HK-2 (cell line): ENCODE measurements around the gene SULT1A3.
"Not testable (repeated sequence)": the region's sequence is repeated elsewhere in the genome, so short reads cannot be mapped to it uniquely, and the experiment has no call there.

ENCODE experiments used
- DNase-seq: peaks from one replicate; pipeline ENCODE4 v3.0.0-alpha.2; 2018; ENCODE audit not compliant: unreplicated experiment

SULT1A3 gene

DNA sequence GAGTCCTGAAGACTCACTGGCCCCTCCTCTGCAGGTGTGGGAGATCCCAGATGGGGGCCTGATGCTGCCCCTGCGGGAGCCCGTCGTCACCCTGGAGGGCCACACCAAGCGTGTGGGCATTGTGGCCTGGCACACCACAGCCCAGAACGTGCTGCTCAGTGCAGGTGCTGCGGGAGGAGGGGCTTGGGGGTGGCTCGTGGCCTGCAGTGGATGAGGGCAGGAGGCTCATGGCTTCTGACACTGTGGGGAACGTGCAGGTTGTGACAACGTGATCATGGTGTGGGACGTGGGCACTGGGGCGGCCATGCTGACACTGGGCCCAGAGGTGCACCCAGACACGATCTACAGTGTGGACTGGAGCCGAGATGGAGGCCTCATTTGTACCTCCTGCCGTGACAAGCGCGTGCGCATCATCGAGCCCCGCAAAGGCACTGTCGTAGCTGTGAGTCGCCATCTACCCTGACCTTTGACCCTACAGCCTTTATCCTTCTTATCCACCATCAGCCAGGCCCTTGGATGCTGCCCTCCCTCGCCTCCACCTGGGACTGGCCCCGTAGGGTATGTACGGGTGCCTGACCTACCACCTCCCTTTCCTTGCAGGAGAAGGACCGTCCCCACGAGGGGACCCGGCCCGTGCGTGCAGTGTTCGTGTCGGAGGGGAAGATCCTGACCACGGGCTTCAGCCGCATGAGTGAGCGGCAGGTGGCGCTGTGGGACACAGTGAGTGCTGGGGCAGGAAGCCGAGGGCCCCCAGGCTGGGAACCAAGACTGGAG is 12.1 kb upstream of the SULT1A3 start:
- no peak for DNase-seq

DNA sequence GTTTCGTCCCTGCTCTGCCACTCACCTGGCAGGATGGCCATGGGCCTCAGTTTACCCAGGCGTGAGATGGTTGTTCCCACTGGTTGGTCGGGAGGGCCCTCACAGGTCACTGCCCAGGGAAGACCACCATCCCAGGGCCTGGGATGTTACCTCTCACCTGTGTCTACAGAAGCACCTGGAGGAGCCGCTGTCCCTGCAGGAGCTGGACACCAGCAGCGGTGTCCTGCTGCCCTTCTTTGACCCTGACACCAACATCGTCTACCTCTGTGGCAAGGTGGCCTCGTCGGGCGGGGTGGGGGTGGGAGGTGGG is 11.5 kb upstream of the SULT1A3 start:
- DNase-seq: no peak

DNA sequence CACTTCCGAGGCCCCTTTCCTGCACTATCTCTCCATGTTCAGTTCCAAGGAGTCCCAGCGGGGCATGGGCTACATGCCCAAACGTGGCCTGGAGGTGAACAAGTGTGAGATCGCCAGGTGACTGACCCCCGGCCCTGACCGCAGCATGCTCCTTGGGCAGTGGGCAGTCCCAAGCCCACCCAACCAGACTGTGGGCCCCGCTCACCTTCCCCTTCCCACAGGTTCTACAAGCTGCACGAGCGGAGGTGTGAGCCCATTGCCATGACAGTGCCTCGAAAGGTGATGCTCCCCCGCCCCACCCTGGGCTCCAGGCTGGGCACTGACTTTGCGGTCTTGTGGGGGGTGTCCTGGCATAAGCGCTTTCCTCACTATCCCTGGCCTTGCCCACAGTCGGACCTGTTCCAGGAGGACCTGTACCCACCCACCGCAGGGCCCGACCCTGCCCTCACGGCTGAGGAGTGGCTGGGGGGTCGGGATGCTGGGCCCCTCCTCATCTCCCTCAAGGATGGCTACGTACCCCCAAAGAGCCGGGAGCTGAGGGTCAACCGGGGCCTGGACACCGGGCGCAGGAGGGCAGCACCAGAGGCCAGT is 11.0 kb upstream of the SULT1A3 start:
- no peak for DNase-seq

DNA sequence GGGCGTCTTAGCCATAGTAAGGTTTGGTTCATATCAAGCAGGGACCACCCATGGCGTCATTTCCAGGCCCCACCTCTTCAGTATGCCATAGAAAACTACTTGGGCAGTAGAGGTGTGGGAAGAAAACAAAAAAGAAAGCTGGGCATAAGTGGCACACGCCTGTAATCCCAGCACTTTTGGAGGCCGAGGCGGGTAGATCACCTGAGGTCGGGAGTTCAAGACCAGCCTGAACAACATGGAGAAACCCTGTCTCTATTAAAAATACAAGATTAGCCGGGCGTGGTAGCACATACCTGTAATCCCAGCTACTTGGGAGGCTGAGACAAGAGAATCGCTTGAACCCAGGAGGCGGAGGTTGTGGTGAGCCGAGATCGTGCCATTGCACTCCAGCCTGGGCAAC is 7.9 kb upstream of the SULT1A3 start:
- DNase-seq: not testable (repeated sequence)

DNA sequence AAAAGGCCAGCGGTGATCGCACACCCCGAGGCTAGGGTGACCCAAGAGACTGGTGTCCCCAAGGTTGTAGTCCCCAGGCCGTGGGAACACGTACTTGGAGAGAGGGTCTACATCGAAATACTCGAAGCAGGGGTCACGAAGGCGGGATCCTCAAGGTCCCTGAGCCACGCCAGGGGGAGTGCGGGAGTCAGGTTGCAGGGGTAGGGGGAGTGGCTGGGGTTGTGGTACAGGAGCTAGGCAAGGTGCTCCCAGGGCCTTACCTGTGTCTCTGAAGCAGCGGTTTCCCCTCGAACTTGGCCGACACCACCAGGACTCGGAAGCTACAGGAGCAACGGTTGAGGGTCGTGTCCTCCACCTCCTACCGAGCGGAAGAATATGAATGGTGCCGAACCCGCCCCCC is 6.0 kb upstream of the SULT1A3 start:
- not testable (repeated sequence) for DNase-seq

DNA sequence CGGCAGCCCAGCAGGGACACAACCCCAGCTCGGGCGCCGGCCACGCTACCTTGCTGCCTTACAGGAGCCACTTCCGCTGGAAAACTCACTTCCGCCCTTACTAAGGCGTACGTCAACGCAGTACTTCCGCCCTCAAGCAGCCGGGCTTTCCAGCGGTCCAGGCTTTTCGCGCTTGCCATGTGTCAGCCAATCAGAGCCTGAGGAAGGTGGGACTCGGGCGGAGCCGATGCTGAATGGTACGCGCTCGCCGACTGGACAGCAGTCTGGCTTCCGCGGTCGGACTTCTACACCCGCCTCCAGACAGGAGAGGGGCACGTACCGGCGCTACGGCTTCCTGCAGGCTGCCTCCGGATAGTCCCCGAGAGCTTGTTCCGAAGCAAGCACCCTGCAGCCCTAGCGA is 5.4 kb upstream of the SULT1A3 start, which contains the start of the genes BOLA2B and SLX1A:
Gene BOLA2B, minus strand, starts transcription at position 52 of the 400 bp plus-strand sequence. CDS start 71 bp downstream, outside the sequence.
Gene SLX1A, plus strand, starts transcription at position 261 of the 400 bp plus-strand sequence. CDS start 210 bp downstream, outside the sequence.
- DNase-seq: not testable (repeated sequence)

DNA sequence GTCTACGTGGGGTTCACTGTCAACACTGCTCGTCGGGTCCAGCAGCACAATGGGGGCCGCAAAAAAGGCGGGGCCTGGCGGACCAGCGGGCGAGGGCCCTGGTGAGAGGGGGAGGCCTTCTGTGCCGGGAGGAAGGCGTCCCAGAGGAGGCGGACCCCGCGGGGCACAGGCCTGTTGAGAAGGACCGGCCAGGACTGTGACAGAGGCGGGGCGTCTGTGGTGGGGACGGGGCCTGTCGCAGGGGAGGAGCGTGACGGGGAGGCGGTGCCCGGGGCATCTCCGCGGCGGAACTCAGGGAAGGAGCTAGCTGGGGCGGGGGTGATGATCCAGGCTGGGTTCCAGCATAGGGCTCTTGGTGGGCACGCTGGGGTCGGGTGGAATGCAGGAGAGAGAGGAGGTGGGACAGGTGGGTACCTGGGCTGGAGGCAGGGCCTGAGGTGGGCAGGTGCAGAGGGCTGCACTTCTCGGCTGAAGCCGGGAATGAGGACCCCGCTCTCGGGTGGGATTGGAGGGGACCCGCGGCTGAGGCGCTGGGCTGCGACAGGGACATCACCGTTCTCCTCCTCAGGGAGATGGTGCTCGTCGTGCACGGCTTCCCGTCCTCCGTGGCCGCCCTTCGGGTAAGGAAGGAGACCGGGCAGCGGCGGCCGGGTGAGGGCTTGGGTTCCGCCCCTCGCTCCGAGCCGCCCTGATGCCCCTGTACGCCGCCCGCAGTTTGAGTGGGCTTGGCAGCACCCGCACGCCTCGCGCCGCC is 4.7 kb upstream of the SULT1A3 start:
- DNase-seq: not testable (repeated sequence)

DNA sequence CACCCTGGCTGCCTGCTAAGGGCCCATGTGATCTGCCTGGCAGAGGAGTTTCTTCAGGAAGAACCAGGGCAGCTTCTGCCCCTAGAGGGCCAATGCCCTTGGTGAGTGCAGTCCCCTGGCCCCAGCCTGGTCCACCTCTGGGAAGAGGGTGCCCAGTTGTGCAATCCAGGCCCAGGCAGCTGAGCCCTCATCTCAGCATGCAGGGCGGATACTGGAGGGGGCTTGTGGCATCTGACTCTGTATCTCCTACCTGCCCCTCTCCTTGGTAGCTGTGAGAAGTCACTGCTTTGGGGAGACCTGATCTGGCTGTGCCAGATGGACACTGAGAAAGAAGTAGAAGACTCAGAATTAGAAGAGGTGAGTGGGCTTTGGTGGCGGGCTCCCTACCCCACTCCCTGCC is 2.1 kb upstream of the SULT1A3 start:
- not testable (repeated sequence) for DNase-seq

DNA sequence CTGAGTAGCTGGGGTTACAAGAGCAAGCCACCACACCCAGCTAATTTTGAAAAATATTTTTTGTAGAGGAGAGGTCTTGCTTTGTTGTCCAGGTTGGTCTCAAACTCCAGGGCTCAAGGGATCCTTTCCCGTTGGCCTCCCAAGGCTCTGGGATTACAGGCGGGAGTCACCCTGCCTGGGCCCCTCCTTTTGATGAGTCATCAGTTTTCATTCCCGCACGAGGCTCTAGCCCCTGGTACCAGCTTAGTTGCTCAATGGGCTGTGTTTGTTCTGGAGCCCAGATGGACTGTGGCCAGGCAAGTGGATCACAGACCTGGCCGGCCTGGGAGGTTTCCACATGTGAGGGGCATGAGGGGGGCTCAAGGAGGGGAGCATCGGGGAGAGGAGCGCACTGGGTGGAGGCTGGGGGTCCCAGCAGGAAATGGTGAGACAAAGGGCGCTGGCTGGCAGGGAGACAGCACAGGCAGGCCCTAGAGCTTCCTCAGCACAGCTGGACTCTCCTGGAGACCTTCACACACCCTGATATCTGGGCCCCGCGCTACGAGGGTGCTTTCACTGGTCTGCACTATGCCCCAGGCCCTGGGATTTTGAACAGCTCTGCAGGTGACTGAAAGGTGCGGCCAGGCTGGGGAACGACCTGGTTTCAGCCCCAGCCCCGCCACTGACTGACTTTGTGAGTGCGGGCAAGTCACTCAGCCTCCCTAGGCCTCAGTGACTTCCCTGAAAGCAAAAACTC is 721 bp downstream of the SULT1A3 start:
- not testable (repeated sequence) for DNase-seq

DNA sequence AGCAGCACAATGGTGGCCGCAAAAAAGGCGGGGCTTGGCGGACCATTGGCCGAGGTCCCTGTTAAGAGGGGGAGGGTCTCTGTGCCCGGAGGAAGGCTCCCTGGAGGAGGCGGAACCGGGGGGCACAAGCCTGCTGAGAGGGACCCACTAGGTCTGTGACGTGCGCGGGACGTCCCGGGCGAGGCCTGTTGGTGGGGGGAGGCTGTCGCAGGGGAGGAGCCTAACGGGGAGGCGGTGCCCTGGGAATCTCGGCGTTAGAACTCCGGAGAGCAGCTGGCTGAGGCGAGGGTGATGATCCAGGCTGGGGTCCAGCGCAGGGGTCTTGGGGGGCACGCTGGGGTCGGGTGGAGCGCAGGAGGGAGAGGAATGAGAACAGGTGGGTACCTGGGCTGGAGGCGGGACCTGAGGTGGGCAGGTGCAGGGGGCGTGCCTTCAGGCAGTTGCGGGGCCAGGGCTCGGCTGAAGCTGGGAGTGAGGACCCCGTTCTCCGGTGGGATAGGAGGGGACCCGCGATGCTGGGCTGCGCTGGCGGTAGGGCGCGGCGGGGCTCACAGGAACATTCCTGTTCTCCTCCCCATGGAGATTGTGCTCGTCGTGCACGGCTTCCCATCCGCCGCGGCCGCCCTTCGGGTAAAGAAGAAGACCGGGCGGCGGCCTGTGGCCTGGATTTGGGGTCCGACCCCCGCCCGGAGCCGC is 6.6 kb downstream of the SULT1A3 start:
- not testable (repeated sequence) for DNase-seq

DNA sequence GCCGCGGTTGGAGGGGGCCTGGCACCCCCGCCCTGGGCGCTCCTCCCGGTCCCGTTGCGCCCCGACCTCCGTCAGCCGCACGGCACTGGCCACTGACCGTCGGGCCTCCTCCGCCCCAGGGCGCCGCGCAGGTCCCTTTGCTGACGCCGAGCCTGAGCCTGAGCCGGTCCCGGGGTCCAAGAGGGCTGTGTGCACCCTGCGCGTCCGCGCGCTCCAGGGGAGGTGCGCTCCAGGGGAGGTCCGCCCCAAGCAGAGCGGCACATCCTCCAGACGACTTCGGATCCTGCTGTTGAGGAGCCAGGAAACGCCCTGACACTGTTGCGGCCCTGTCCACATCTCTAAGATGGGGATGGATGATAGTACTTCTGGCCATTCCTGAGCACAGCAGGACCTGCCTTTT is 7.2 kb downstream of the SULT1A3 start:
- not testable (repeated sequence) for DNase-seq

DNA sequence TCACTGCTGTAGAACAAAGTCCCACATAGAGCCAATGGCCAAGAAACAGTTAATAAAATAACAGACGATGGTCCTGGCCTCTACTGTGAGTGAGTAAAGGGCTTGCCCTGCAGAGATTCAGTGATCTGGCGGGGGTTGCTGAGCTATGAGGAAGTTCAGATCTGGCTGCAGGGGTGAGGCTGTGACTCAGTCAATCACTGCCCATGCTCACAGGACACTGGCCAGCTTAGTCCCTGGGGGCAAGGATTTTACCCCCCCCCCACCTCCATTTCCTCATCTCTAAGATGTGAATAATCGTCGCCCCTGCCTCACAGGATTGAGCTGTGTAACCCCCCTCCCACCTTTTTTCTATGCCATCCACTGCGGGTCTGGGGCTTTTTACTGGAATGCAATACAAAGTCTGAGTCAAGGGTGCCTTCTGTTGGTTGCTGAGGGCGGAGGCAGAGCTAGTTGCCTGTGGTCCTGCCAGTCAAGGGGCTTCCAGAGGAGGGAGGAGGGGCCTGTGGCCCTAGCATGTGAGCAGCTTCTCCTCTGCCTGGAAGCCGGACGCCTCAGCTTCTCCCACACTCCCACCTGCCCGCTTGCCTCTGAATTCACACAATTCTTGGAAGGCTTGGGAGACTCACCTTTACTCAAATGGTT is 8.1 kb downstream of the SULT1A3 start:
- not testable (repeated sequence) for DNase-seq

DNA sequence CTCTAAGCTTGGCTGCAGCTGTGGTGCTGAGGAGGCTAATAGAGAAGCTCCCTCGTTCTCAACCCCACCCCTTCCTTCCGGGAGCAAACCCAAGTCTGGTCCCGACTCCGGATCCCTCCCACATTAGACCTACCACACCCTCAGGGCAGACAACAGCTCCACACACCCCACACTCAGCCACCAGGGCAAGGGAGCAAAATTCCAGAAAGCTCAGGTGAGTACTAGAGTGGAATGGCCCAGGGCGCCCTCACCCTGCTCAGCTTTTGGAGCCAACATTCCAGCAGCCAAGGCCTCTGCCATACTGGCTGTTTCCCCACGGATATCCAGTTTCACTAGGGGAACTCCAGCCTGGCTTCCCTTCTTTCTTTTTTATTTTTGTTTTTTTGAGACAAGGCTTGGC is 10.0 kb downstream of the SULT1A3 start:
- not testable (repeated sequence) for DNase-seq

DNA sequence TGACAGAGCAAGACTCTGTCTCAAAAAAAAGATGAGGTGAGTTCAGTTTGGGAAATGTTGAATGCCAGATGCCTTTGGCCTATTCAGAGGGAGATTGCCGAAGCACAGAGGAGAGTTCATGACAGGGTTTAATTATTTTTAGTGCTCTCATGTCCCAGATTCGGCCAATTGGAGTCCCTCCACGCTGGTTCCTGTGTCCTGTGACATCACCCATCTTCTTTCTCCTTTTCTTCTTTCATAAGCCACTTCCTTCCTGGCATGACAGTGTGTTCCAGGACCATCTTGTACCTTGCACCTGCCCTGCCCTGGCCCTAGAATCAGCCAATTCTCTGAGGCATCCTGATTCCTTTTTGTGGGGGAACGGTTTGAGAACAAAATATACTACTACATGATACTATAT is 12.4 kb downstream of the SULT1A3 start:
- not testable (repeated sequence) for DNase-seq

DNA sequence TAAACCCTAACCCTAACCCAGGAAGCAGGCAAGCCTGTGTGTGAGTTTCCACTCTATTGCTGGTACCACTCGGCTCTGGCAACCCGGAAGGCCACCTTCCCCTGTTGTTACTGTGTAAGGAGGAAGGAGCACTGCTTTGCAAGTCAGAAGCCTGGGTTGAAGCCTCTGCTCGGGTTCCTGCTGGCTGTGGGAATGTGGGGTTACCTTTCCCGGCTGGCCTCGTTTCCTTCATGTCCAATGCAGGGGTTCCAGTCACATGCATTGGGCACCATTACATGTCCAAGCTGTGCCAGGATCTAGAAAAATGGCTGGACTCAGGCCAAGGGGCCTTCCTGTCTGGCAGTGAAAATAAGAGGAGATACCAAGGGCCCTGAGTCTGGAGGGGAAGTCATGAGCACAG is 18.0 kb downstream of the SULT1A3 start:
- not testable (repeated sequence) for DNase-seq

DNA sequence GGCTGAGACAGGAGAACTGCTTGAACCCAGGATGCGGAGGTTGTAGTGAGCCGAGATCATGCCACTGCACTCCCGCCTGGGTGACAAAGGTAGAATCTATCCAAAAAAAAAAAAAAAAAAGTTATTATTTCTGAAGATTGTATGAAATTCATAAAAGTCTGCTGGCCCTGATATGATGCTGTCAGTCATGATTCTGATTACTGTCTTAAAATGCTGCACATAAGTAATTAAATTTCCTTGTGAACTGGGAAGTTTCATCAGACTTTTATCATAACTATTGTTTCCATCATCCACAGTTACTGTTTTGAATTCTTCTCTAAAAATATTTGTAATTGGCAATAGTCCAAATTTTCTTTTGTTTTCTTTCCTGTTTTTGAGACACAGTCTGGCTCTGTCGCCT is 49.3 kb downstream of the SULT1A3 start, which contains the start of gene NPIPB13:
Gene NPIPB13, minus strand, starts transcription at position 101 of the 400 bp plus-strand sequence. CDS start 2,906 bp downstream, outside the sequence.
- DNase-seq: not testable (repeated sequence)
